Endothelial cell (in vitro differentiated cells): ENCODE results near the gene PYGO2. TPM values are rescaled to one million over a fixed set of nuclear protein-coding genes. Genes with fewer than 3 reads are reported as not detected.
A peak's percentile ranks its signal among the peaks of the same experiment; 100 is the strongest.

Source experiments
- DNase-seq: peaks from one replicate; pipeline ENCODE4 v3.0.0; 2021; ENCODE audit warnings: low spot score
- H3K27ac Mint-ChIP-seq: one replicate; pipeline ENCODE4 v1.8.0; 2021; ENCODE audit warnings: mixed read lengths, inconsistent platforms; ENCODE audit not compliant: unreplicated experiment
- H3K27me3 Mint-ChIP-seq: one replicate; pipeline ENCODE4 v1.8.0; 2021; ENCODE audit warnings: mild to moderate bottlenecking, moderate library complexity, mixed read lengths, inconsistent platforms; ENCODE audit not compliant: unreplicated experiment
- H3K36me3 Mint-ChIP-seq: one replicate; pipeline ENCODE4 v1.8.0; 2021; ENCODE audit warnings: mild to moderate bottlenecking, low read depth, mixed read lengths, inconsistent platforms; ENCODE audit not compliant: unreplicated experiment
- H3K4me1 Mint-ChIP-seq: one replicate; pipeline ENCODE4 v1.8.0; 2021; ENCODE audit warnings: mild to moderate bottlenecking, mixed read lengths, inconsistent platforms; ENCODE audit not compliant: unreplicated experiment
- H3K4me3 Mint-ChIP-seq: one replicate; pipeline ENCODE4 v1.8.0; 2021; ENCODE audit warnings: mild to moderate bottlenecking, mixed read lengths, inconsistent platforms; ENCODE audit not compliant: unreplicated experiment
- H3K9me3 Mint-ChIP-seq: one replicate; pipeline ENCODE4 v1.8.0; 2021; ENCODE audit warnings: mixed read lengths, inconsistent platforms; ENCODE audit not compliant: unreplicated experiment
- total RNA-seq: library from RNA; stranded (reverse); fragmentation: NEBNext Ultra II Directional; extraction: Animal tissue kit (Norgen Biotek cat#: 25700); gene quantifications from one replicate; pipeline ENCODE4 v1.2.1, GENCODE V29; 2021; ENCODE audit not compliant: unreplicated experiment
- TF ChIP-seq, protein P1 (sequence below): fragments of 200-600 bp; sonication (generic); IDR thresholded peaks from one replicate; pipeline ENCODE4 v1.5.0; 2021; ENCODE audit warnings: antibody characterized with exemption; ENCODE audit not compliant: unreplicated experiment

The PYGO2 gene
- total RNA-seq, 1 donor from 2014 or later, result 49.8 TPM

DNA sequence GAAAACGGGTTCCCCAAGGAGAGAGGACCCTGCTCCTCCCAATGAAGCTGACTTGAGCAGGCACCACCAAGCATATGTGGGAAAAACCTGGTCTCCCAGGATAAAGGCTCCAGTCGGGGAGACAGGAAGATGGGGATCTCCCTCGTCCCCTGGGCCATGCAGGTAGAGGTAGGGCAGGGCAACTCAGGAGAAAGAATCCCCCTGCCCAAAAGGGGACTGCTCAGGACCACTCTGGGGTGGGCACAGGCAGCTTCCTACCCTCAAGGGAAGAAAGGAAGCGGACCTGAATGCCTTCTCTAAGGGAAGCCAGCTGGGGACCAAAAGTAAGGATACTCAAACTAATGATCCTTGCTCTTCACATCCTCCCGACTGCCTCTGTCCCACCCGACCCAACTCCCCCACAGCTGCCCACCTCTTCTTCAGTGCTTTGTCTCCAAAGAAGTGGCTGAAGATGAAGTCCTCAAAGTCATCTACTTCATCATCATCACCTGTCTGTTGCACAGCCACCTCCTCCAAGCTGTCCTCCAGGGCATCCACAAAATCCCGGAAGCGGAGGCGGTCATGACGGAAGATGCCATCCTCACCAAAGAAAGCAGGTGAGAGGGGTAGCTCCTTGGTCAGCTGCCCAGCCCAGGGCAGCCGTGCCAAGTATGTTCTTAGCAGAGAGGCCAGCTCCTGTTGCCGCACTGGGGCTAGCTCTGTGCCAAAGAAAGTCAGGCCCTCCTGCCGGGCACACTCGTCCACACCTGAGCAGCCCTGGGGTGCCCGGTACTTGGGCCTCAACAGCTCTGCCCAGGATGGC is 16.2 kb downstream of the PYGO2 start:
- DNase-seq, result no peak
- peaks cover 18% of the 10 kb centered on the region for H3K36me3 Mint-ChIP-seq
- TF ChIP-seq, protein P1, sequence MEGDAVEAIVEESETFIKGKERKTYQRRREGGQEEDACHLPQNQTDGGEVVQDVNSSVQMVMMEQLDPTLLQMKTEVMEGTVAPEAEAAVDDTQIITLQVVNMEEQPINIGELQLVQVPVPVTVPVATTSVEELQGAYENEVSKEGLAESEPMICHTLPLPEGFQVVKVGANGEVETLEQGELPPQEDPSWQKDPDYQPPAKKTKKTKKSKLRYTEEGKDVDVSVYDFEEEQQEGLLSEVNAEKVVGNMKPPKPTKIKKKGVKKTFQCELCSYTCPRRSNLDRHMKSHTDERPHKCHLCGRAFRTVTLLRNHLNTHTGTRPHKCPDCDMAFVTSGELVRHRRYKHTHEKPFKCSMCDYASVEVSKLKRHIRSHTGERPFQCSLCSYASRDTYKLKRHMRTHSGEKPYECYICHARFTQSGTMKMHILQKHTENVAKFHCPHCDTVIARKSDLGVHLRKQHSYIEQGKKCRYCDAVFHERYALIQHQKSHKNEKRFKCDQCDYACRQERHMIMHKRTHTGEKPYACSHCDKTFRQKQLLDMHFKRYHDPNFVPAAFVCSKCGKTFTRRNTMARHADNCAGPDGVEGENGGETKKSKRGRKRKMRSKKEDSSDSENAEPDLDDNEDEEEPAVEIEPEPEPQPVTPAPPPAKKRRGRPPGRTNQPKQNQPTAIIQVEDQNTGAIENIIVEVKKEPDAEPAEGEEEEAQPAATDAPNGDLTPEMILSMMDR, result no peak
- H3K27ac Mint-ChIP-seq, result no peak overlapping the region
- H3K9me3 Mint-ChIP-seq, result no peaks in the 10 kb centered on the region
- peaks cover 8% of the 10 kb centered on the region for H3K27me3 Mint-ChIP-seq
- no peak overlapping the region for H3K4me3 Mint-ChIP-seq
- H3K4me1 Mint-ChIP-seq, result peaks cover 22% of the 10 kb centered on the region

DNA sequence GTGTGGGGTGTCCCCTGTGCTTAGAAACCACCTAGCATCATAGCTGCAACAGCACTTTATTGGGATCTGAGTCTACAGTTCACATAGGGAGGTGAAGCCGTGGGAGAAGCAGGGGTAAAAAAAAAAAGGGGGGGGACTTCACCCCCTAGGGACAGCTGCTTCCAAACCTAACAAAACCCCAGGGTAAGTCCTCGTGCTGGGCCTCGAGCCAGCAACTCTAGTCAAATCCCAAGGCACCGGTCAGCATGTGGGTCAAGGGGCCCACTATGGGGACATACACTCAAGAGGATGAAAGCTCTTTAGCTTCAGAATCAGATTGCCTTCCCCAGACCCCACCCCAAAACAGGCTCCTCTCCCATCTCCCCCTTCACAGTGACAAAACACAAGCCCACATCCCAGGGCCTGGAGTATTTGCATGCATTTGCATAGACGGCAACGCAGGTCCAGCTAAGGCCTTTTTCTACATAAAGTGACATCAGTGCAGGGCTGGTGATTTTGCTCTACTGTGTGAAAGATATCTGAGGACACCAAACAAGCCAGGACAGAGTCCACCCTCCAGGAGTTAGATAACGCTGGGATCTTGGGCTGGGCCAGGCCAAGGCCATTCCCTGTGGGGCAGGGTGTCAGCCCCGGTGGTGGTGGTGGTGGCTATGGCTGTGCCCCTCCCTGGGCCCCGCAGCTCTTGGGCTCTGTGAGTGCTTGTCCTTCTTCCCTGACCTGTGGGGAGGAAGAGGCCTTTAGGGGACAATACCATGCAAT is 17.0 kb downstream of the PYGO2 start:
- TF ChIP-seq, protein P1, result no peak
- Mint-ChIP-seq H3K9me3 (no peaks in the 10 kb centered on the region), H3K4me3 (no peak overlapping the region), H3K36me3 (peaks cover 18% of the 10 kb centered on the region), H3K27me3 (peaks cover 8% of the 10 kb centered on the region), H3K4me1 (peaks cover 23% of the 10 kb centered on the region), H3K27ac (peak overlapping the region; percentile 42)
- DNase-seq, result no peak

DNA sequence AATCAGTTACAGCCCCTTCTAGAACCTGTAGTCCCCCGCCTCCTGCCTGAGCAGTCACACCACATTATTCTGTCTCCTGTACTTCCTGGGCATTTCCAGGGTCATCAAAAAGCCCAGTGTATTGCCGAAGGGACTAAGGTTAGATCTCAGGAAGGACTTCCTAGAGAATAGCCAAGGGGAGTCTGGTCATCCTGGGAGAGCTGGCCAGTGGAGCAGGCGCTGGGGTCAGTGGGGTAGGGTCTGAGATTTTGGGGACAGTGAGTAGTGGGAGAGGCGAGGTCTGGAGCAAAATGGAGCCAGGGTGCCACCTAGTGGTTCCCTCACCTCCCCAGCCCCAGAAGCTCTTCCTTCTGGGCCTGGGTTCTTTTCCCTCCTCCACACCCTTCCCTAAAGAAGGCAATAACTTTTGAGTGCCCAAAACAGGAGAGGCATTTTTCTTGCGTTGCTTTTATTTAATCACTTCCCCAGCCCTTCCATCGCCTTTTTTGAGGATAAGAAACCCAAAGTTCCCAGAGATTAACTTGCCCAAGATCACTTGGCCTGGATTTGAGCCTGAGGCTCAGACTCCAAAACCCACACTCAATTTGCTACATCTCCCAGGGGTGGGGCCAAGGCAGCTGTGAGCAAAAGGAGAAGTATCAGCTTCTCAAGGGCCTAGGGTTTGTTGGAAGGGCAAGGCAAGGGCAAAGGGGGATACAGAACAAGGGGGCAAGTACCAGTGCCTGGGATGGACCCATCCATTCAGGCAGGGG is 17.8 kb downstream of the PYGO2 start:
- peak; percentile 57 for DNase-seq
- no peaks in the 10 kb centered on the region for H3K9me3 Mint-ChIP-seq
- peak overlapping the region; percentile 42 for H3K4me3 Mint-ChIP-seq
- TF ChIP-seq, protein P1, result peak; percentile 56
- H3K27ac Mint-ChIP-seq, result peak overlapping the region; percentile 84
- peaks cover 10% of the 10 kb centered on the region for H3K27me3 Mint-ChIP-seq
- H3K4me1 Mint-ChIP-seq, result peaks cover 25% of the 10 kb centered on the region
- H3K36me3 Mint-ChIP-seq, result peaks cover 15% of the 10 kb centered on the region

DNA sequence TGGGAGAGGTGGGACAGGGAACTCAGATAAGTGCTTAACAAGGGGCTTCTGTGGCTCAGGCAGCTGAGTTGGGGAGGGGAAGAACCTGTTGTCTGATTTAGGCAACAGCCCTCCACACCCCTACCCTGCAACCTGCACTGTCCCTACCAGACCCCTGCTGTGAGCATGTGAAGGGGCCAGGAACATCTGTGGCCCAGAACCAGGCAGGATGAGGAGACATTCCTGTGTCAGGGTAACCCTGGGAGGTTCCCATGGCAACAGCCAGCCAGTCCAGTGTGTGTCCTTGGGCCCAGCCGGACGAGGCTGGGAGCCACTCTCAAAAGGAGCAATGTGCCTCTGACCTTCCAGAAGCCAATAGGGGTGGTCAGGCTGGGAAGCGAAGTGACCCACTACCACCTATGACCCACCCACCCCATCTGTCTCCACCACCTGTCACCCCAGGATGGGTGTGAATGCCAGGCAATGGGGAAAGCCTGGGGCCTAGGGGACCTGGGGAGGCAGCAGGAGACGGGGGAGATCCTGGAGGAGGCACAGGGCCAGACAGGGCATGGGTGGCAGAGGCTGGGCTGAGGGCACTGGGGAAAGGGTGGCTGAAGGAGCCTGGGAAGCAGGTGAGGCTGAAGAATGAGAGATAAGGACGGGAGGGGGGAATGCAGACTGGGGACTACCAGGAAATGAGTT is 20.1 kb downstream of the PYGO2 start:
- Mint-ChIP-seq H3K36me3 (peaks cover 10% of the 10 kb centered on the region), H3K27me3 (peaks cover 20% of the 10 kb centered on the region), H3K27ac (peak overlapping the region; percentile 52), H3K4me1 (peaks cover 39% of the 10 kb centered on the region), H3K9me3 (no peaks in the 10 kb centered on the region), H3K4me3 (no peak overlapping the region)
- DNase-seq, result peak; percentile 59
- TF ChIP-seq, protein P1, result no peak
